GF-D8 (cell line): ENCODE measurements around the gene CCR2.
"Not testable (repeated sequence)": the region's sequence is repeated elsewhere in the genome, so short reads cannot be mapped to it uniquely, and the experiment has no call there.

Experiments used
- DNase-seq: peaks from one replicate; lab custom pipeline; 2025; lab: John Stamatoyannopoulos, UW

The CCR2 gene

DNA sequence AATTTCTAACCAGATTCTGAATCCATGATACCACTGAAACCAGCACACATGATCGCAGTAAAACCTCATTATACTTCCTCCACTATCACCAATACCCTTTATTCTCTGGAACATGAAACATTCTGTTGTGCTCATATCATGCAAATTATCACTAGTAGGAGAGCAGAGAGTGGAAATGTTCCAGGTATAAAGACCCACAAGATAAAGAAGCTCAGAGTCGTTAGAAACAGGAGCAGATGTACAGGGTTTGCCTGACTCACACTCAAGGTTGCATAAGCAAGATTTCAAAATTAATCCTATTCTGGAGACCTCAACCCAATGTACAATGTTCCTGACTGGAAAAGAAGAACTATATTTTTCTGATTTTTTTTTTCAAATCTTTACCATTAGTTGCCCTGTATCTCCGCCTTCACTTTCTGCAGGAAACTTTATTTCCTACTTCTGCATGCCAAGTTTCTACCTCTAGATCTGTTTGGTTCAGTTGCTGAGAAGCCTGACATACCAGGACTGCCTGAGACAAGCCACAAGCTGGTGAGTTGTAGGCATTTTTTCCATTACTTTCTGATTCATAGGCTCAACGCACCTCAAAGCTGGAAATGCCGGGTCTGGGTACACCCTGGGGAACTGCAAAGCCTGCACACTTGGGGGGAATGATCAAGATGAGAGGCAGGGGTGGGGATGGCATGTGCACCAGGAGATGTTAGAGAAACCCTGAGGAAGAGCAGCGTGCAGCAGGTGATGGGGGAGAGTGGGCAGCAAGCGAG, at the start of gene CCR2:
CCR2 (plus strand) TSS at position 465 of the 764 bp plus-strand sequence. CDS start 3,417 bp downstream, outside the sequence.
- peak; percentile 67 for DNase-seq

DNA sequence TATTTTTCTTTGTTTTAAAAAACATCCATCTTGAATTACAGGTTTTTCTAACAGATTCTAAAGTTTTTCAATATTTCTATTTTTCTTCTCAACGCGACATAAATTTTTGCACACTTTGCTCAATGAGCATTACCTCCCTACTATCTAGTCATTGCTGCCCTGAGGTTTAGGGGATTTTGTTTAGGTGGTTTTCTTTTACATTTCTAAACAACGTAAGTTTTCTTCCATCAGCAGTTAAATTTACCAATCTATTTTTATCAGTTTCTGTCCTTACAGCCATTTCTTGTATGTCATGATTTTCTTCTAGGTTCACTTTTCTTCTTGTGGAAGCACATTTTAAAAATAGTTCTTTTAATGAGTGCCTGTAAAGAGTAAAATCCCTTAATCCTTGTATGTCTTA, 49.2 kb upstream of the CCR2 start:
- DNase-seq: no peak

DNA sequence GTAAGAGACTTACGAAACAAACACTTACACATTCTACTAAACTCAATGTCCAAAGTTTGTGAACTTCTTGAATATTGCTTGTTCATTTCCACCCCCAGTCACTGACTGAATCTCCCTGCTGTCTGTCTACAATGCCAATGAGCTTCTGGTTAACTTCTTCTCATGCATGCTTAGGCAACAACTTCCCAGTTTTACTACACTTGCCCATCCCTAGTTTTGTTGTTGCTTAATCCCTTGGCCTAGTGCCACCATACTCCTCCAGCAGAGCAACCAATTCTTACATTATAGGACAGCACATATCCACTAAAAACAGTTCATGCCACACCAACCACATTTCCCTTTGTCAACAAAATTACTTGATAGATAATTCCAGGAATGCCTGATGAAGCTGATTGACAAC, 40.9 kb upstream of the CCR2 start:
- DNase-seq: peak; percentile 50

DNA sequence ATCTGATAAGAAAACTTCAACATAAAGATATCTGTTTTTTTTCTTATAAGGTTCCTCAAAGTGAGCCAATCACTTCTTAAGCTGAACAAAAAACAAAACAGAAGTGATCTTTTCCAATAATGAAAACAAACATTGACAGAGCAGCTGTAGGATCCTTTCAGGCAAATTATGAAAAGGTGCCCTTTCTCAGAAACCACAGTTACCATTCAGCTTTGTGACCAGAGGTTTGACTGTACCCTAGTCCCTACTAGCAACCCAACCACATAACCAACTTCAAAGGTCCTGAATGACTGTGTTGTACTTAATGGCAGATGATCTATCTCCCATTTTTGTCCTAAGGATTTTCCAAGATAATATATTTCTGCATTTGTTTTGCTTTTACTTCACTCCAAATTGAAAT, 39.4 kb upstream of the CCR2 start:
- no peak for DNase-seq

DNA sequence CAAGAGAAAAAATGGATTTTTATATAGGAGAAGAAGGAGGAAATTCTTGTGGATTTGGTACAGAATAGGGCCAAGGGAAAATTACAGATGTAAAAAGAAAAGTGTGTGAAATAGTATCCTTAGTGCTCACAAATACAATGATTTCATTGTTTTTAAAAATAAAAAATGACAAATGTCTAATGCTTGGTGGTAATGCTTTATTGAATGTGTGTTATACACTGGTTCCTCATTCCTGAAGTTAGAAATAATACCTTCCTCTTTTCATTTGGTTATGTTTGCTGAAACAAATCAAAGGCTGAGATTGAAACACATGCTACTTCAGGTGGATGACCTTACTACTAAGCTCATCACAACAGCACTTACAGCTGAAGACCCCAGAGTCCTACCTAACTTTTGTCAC, 37.7 kb upstream of the CCR2 start:
- DNase-seq: no peak

DNA sequence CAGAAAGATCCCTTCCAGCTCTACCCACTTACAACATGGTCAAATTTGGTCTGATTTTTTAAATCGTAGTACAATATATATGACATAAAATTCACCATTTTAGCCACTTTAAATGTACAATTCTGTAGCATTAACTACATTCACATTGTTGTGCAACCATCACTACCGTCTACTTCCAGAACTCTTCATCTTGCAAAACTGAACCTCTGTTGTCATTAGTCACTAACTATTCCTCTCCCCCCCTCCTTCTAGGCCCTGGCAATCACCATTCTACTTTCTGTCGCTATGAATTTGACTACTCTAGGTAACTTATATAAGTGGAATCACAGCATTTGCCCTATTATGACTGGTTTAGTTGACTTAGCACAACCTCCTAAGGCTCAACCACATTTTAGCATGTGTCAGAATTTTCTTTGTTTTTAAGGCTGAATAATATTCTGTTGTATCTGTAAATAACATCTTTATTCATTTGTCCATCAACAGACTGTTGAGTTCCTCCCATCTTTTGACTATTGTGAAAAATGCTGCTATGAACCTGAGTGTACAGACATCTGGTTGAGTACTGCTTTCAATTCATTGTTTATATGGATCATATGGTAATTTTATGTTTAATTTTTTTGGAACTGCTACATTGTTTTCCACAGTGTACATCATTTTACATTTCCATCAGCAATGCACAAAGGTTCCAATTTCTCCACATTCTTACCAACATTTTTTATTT, 35.5 kb upstream of the CCR2 start:
- DNase-seq: no peak

DNA sequence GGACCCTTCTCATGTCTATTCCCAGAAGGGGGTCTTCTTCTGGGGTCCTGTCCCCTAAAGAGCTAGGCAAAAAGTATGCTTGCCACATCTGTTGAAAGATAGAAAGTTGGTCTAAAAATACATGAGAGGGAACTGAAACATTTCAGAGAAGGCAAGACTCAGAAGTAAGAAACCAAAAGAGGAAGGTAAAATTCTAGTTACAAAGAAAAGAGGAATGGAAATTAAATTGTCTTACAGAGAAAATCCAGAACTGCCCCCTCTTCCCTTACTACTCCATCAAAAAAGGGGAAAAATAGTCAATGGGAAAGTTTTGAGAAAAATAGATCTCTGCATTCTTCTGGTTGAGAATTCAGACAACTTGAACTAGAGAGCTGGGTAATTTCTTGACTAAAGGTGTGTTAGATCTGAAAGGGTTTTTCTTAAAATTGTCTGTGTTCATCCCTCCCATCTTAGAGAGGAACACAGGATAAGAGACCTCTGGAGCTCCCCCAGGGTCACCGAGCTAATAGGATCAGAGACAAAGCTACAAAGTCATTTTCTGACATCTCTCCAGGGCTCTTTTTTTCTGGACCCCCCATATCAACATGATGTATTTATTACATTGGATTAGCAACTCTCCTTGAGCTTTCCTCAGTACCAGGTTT, 32.3 kb upstream of the CCR2 start:
- no peak for DNase-seq

DNA sequence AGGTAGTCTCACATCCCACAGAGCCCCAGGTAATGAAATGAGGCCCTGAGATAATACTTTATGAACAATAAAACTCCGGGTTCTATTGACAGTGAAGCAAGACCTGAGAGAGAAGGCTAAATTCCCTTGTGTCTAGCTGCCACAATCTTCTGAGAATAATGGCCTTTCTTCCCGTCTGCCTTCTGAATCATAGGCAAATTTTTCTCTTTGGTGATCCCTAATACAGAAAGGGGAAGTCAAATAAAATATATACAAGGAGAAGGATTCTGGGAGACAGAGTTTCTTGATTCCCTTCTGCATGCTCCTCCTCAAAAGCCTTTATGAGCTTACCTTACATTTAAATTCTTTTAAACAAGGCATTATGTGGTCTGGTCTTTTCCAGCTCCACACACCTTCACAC, 29.9 kb upstream of the CCR2 start:
- no peak for DNase-seq

DNA sequence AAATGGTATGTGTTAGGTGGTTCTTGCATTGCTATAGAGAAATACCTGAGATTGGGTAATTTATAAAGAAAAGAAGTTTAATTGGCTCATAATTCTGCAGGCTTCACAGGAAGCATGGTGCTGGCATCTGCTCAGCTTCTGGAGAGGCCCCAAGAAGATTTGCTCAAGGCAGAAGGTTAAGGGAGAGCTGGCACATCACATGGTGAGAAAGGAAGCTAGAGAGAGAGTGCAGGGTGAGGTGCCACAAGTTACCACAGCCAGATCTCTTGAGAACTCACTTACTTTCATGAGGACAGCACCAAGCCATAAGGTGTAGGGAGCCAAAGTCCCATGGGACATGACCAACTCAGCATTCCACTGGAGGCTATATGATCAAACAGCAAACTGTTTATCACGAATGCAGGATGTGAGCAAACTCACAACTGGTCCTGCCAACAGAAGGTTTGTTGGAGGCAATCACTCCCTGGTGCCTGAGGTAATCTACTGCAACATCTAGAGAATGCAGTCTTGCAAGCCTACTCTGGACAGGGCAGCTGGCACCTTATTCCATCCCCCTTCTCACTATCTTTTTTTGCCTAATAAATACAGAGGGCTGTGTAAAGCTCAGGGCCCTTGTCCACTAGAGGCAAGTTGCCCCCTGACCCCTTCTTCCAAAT, 28.1 kb upstream of the CCR2 start:
- no peak for DNase-seq

DNA sequence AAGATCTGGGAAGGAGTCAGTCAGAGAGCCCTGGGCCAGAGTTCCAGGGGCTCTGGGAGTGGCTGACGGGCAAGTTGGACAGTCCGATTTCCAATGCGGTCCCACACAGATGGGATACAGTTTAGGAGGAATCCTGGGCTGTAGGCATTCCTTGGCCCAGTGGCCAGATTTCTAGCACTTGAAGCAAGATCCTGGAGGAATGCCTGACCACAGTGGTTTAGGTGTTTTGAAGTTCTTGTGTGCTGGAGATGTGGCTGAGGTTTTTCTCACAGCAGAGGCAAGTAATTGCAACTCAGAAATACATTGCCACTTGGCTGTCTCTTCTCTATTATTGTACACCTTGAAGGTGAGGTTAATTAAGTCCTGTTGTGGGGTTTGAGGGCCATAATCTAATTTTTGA, 23.2 kb upstream of the CCR2 start:
- not testable (repeated sequence) for DNase-seq

DNA sequence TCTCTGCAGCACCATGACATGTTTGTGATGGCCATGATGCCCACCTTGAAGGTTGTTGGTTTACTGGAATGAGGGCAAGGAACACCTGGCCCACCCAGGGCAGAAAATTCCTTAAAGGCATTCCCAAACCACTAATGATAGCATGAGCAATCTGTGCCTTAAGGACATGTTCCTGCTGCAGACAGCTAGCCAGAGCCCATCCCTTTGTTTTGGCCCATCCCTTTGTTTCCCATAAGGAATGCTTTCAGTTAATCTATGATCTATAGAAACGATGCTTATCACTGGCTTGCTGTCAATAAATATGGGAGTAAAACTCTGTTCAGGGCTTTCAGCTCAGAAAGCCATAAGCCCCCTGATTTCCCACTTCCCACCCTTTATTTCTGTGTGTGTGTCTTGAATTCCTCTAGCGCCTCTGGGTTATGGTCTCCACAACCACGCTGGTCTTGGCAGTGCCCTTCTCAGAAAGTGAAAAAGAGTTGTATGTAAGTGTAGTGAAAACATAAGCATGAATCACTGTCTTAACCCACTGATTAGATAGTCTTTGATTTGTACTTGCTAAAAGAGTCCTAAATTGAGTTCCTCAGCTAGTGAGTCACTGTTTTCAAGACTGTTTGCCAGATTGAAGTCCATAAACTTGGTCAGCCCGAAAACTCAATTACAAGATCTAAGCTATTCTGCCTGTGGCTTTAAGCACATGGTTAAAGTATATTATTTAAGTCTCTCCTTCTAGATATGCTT, 19.0 kb upstream of the CCR2 start:
- no peak for DNase-seq

DNA sequence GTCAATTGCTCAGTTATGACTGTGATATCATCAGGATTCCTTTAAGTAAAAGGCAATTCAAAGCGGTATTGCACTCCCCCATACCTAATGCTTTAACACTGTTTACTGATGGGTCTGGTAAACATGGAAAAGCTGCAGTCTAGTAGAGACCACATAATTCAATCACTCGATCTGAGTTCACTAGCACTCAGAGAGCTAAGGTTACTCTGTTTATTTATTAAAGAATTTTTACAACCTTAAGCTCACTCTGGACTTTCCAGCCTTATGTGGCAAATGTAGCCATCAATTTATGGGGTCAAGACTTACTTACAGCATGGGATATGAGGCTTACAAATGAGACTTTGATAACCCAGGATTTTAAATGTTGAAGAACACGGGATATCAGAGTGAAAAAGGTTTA, 18.4 kb upstream of the CCR2 start:
- no peak for DNase-seq

DNA sequence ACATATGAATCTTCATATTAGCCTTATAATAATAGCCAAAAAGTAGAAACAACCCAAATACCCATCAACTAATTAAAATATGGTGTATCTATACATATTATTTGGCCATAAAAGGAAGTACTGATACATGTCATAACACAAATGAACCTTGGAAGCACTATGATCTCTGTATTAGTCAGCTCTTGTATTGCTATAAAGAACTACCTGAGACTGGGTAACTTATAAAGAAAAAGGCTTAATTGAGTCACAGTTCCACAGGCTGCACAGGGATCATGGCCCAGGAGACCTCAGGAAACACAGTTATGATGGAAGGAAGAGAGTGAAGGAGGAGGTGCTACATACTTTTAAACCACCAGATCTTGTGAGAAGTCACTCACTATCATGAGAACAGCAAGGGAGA, 16.0 kb upstream of the CCR2 start:
- no peak for DNase-seq

DNA sequence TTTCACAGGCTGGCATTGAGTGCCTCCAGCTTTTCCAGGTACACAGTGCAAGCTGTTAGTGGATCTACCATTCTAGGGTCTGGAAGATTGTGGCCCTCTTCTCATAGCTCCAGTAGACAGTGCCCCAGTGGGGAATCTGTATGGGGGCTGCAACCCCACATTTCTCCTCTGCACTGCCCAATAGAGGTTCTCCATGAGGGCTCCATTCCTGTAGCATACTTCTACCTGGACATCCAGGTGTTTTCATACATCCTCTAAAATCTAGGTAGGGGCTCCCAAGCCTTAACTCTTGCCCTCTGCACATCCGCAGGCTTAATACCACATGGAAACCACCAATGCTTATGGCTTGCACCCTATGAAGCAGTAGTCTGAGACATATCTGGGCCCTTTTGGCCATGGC, 15.1 kb upstream of the CCR2 start:
- DNase-seq: no peak

DNA sequence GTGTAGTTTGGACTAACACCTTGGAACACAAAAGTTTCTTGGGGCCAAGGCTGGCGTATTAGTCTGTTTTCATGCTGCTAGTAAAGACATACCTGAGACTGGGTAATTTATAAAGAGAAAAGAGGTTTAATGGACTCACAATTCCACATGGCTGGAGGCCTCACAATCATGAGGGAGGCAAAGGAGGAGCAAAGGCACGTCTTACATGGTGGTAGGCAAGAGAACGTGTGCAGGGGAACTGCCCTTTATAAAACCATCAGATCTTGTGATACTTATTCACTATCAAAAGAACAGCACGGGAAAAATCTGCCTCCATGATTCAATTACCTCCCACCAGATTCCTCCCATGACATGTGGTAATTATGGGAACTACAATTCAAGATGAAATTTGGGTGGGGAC, 9.4 kb upstream of the CCR2 start:
- DNase-seq: no peak

DNA sequence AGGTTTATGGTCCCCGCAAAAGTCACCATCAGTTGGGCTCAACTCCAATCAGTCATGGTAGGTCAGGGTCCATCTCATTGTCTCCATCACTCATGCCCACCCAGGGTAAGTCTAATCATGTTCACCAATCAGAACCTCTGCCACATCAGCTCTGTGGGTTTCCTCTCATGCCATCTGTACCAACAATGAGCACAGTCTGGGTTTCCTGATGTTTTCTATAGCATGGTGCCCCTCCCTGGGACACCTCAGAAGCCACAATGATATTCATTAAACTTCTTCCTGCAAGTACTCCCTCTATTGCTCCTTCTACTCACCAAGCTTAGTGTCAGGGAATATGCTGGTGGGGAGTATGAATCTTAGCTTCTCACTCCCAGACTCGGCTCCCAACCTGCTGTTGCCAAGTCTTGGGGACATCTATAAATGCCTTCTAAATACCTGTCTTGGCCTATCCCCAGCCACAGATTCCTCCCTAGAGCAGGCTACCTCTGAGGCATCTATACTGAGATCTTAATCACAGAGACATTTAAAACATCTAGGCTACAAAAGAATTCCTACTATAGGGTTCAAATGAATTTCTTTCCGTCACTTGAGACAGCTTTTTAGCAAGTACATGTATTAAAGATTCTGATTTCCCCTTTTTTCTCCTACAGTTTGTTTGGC, 5.0 kb upstream of the CCR2 start:
- peak; percentile 14 for DNase-seq

DNA sequence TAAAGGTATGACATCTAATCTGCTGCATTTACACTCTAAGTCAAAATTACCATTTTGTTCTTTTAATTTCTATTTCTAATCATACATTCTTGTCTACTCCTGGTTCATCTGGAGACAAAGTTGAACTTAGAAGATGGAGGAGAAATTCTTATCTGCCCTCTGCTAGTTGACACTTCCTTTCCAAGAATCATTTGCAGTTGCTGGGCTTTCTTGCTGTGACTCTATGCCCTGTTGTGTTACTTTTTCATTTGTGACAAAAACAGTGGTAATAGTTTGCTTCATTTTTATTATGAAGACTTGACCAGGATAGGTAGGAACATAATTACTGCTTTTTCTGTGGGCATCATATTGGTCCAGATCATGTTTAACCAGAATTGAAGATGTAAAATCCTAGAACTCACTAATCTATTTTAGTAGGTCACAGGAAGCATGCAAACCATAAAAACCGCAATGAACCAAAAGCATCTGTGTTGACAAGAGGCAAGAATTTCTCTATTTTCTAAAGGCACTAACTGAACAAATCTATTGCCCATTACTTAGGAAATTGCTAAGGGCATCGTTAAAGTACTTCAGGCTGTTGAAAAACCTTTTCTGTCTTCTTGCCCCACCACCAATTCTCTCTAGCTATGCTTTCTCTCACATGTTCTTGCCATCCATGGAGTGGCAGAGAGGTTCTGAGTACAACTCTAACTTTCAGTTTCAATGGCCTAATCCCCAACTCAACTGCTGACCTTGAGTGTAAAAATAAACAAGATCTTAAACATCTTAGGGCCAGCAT, 4.2 kb upstream of the CCR2 start:
- DNase-seq: peak; percentile 64

DNA sequence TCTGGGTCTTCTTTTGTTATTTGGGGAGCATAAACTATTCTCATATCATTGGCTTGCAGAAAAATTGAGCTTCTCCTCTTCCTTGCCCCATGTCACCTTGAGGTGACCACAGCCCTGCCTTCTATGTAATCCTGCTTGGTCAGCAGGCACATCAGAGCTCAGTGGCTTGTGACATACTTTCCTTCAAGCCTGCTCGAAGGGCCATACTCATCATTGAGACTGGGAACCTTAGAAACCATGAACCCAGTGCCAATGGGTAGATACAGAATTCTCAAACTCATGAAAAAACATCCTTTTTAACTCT, 3.7 kb upstream of the CCR2 start:
- DNase-seq: no peak

DNA sequence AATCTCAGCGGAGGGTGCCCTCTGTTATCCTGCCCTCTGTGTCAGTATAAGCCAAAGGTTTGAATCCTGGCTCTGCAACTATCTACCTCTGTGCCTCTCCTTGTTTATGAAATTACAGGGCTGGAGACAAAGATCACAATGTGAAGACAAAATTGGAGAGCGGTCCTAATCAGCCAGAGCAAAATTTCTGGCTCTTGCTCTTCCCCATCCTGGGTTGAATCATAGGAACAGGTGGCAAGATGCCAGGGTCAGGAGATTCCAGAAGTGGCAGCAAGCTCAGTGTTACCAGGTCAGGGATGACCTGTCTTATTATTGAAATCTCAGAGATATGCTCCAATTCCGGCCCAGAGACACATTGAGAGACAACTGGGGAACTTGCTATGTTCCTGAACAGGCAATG, 2.3 kb upstream of the CCR2 start:
- DNase-seq: no peak

DNA sequence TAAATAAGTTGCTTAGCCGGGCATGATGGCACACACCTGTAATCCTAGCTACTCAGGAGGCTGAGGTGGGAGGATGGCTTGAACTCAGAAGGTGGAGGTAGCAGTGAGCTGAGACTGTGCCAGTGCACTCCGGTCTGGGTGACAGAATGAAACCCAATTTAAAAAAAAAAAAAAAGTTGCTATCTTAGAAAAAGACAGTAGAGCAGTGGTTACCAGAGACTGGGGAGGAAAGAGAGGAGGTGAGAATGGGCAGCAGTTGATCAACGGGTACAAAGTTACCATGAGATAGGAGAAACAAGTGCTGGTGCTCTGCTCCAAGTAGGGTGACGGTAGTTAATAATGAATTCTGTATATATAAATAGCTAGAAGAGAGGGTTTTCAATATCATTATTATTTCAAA, 821 bp upstream of the CCR2 start:
- no peak for DNase-seq

DNA sequence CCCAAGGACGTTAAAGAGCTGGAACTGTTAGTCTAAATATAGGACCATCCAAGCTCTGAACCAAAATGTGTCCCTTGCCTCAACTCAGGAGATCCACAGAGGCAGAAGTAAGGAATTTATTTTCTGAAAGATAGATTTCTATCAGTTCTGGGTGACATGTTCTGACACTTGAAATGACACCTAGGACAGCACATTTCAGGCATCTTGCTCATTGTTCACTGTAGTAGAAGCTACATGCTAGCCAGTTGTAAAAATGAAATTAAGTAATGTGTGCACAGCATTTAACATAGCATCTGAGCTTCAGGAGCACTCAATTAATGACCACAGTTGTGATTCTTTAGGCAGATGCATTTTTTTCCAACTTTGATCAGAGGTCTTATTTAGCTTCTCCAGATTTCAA, 567 bp downstream of the CCR2 start:
- DNase-seq: no peak
